ENCODE results near the gene DPYD.

DNA sequence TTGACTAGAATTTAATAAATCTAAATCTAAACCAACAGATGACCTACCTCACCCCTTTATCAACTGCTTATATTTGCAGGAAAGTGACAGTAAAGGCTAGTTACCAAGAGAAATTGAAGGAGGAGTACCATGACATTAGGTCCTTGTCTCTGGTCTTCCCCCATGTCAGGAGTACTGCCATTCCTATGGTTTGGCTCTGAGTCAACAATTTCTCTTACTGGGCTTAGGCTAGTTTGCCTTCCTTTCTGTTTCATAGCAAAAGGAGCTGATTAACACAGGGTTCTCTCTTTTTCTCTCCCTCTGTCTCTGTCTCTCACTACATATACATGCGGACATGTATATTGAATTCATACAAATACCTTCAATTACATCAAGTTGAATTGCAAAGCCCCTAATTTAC is 579.9 kb downstream of the DPYD start:
- no peak for TF ChIP-seq CTCF (IDR thresholded peaks at IDR 0.05)
- no peak for TF ChIP-seq POLR2A (IDR thresholded peaks at IDR 0.05)

Measured in uterus (tissue), 2 donors.